Measurements from ENCODE around the gene NUCB2.

The NUCB2 gene

GRCh38 chr11:17378655-17379054 is 102.1 kb downstream of the NUCB2 start:
- Histone ChIP-seq H3K9me3 (no peaks in the 10 kb centered on the region), H3K4me3 (ENCODE audit: low read depth, low read length) (no peak overlapping the region), H3K4me1 (no peaks in the 10 kb centered on the region), H3K27me3 (no peaks in the 10 kb centered on the region), H3K36me3 (no peaks in the 10 kb centered on the region)
- no peak for TF ChIP-seq CTCF (IDR thresholded peaks at IDR 0.05; ENCODE audit: low read depth, low read length)
- no peak for DNase-seq

- Histone ChIP-seq H3K4me3 (ENCODE audit: low read depth, low read length) (no peak overlapping the region), H3K36me3 (no peaks in the 10 kb centered on the region), H3K9me3 (no peaks in the 10 kb centered on the region), H3K4me1 (no peaks in the 10 kb centered on the region), H3K27me3 (no peaks in the 10 kb centered on the region)
- no peak for DNase-seq
- no peak for TF ChIP-seq CTCF (IDR thresholded peaks at IDR 0.05; ENCODE audit: low read depth, low read length)
Observed at GRCh38 chr11:17379383-17380180, 103.0 kb downstream of the NUCB2 start.

GRCh38 chr11:17381156-17381555 is 104.6 kb downstream of the NUCB2 start:
- H3K4me1 ChIP-seq: no peaks in the 10 kb centered on the region
- H3K9me3 ChIP-seq: no peaks in the 10 kb centered on the region
- no peak for DNase-seq
- H3K27me3 ChIP-seq: no peaks in the 10 kb centered on the region
- TF ChIP-seq CTCF (IDR thresholded peaks at IDR 0.05; ENCODE audit: low read depth, low read length): no peak
- no peaks in the 10 kb centered on the region for H3K36me3 ChIP-seq
- no peak overlapping the region for H3K4me3 ChIP-seq (ENCODE audit: low read depth, low read length)
